Stimulated activated CD4-positive, alpha-beta T cell treated with anti-CD3 and anti-CD28 coated beads, Interleukin-15, amount 100 ng/mL, for 48 hours (primary cell): ENCODE measurements around the gene ABTB1.

Experiments
- DNase-seq, 2 donors: peaks; one replicate each; pipeline ENCODE4 v3.0.0-alpha.2; 2020; ENCODE audit warnings: low read depth in 2 of 2

Gene ABTB1

DNA sequence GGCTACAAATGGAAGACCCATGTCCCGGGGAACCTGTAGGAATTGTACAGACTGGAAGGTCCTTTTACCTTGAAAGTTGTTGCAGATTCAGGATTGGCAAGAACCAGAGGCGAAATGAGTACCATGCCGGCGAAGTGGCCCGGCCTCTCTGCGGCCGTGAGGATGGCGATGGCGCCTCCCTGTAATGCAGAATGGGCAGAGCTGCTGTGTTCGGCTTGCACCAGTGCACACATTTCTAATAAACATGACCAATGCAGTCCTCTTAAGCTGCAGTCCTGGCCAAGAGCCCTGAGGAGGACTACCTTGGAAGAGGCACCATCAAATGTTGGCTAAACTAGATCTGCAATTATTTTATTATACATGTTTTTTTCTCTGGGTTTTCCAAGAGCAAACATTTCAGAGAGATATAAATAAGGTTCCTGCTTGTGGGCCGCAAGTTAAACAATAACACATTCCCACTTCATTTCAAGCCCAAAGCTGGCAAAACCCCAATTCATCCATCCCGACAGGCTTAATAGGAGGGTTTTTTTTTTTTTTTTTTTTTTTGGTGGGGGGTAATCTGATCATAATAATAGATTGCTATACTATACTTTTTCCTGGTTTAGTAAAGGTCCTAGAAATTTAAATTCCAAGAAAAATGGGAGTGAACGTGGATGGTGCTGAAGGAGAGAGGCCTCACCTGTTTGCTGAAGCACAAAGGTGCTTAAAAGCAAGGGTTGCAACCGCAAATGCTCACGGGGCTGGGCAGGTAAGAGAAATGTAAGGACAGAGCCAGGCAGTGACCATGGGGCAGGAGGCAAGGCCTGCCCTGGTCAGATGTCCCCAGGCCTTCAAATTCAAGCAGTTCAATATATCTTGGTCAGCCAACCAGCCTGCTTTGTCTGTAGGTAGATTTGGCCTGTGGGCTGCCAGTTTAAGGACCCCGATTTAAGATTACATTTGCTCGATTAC, 48.5 kb downstream of the ABTB1 start:
- no peak for DNase-seq

DNA sequence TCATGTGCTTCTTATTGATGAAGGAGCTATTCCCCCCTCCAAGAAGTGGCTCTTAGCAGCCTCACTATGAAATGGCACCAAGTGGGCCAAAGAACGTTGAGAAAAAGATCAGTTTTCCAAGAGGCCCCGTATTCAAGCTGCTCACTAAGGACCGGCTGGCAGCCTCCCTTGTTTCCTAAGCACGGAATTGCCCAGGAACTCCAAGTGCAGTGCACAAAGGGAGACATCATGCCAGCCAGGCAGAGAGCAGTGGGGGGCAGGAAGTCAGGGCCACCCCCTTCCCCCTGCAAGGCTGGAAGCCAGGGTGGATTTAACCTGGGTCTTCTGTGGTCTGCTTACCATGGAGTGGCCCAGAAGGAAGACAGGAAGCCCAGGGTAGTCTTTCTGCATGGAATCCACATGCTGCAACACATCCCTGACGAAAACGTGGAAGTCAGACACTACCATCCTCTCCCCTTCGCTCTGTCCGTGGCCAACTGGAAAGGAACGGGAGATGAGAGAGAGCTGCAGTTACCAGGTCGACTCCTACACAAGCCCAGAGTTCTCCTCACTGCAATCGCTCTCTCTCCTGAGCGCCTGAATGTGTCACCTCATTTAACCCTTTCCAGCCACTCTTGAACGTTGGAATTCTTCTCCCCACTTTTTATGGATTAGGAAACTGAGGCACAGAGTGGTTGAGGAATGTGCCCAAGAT, 49.5 kb downstream of the ABTB1 start:
- DNase-seq, result no peak

DNA sequence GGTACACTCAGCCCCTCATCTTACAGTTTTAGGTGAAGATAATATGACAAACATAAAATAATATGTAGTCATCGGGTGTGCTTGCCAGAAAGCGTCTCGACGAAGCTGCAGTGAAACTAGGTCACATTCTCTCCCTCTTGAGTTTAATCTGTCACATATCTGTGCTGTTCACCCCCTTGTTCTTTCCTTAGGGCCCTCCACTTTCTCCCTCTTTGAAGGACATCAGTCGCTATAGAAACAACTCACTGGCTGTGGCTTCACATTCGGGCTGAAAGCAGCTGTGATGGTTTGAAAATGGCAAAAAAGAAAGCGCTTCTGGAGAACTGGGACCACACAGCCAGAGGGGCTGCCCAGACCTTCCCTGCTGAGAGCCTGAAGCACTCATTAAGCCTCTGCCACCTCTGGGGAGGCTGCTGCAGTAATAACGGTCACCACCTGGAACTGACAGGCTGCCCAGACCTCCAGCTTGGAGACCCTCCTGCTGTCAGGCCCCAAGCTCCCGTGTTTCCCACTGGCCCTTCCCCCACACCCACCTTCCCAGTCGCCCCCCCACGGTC, 50.3 kb downstream of the ABTB1 start:
- no peak for DNase-seq

DNA sequence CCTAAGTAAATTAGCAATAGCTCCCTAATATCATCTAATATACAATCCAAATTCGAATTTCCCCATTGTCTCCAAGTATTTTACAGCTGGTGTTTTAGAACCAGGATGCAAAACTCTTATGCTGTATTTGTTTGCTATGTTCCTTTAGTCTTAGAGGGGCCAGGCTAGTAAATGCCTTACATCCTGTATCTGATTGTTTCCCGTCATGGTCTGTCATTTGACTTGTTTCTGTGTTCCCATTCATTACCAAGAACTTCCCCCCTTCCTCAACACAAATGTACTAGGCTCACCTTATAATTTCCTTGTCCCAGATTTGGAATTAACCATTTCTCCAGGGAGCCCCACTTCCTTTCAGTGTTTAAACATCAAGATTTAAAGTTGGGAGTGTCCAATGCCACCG, 54.1 kb downstream of the ABTB1 start:
- DNase-seq, result no peak

DNA sequence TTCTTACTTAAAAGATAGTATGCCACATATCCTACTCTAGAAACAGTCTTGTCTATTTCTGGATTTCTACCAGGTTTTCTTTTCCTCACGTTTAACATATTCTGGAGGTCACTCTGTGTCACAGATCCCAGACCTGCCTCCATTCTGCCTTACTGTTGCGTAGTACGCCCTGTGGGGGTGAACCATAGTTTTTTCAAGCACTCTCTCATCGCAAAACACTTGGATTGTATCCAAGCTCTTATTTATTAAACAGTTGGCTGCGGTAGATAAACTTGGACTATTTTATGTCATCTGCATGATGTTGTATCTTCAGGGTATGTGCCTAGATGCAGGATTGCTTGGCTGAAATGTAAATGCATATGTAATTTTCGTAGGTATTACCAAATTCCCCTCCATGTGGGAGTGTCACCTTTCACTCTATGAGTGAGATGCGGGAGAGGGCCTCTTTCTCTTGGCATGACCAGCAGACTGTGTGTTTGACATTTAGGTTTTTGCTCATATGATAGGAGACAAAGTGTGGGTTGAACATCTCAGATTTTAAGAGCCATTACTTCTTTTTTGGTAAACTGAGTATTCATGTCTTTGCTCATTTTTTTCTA, 55.8 kb downstream of the ABTB1 start:
- no peak for DNase-seq

DNA sequence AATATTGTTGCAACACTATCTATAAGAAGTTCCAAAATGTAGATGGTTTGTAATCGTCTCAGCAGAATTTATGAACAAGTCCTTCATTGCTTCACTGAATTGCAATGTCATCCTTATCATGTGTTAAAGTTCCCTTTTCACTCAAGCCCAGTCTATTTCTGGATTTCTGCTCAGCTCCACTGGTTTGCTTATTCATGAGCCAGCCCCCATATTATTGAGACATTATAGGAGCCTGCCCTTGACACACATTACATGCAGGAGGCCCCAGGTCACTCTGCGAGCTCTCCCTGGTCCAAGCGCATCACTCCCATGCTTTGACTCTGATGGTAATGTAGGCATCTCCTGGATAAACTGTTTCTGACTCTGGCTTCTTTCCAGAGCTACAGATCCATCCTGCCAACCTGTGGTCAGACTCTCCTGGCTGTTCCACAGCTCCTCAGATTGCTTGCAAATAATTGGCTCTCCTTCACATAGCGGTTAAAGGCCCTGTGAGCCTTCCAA, 56.9 kb downstream of the ABTB1 start:
- DNase-seq, result no peak

DNA sequence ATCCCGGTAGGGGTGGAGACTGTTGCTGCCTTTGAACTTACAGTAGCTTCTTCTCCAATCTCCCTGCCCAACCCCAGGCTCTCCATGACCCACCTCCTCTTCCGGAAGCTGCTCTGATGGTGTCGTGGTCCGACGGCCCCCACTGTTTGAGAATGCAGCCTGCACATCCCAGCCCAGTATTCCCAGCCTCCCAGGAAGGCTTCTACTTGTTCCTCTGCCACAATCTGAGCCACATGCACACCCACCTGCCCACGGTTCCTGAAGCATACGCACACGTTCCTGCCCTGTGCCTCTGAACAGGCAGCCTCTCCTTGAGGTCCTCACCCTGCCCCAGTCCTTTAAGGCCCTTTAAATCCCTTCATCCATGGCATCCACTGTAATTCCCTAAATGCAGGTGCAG, 57.4 kb downstream of the ABTB1 start:
- DNase-seq, result no peak
